Astrocyte of the cerebellum (primary cell): ENCODE data around the gene PAK1IP1.
A peak's percentile ranks its signal among the peaks of the same experiment; 100 is the strongest.
"Not testable (repeated sequence)": the region's sequence is repeated elsewhere in the genome, so short reads cannot be mapped to it uniquely, and the experiment has no call there.

Experiments used
- DNase-seq: peaks from one replicate; pipeline ENCODE4 v3.0.0-alpha.2; 2011; ENCODE audit warnings: low read depth
- H3K4me3 ChIP-seq: 2 replicates; pipeline ENCODE4 v1.5.1; 2011; ENCODE audit warnings: mild to moderate bottlenecking, low read depth, low read length, moderate library complexity
- CTCF ChIP-seq: IDR thresholded peaks from 2 replicates; pipeline ENCODE4 v1.5.1; 2012; ENCODE audit warnings: low read length, low read depth, moderate library complexity, mild to moderate bottlenecking; ENCODE audit errors: missing control alignments
- in situ Hi-C: cut with HindIII; loops from 2 replicates; pipeline ENCODE4 v1.10.0; 2017; ENCODE audit warnings: low sequenced_read_pairs

The PAK1IP1 gene

GRCh38 chr6:10695086-10695657, 400 bp downstream of the PAK1IP1 start:
- in situ Hi-C loops = loop anchor here (25.0 kb wide), 1 partner anchor 108 kb away; no protein-coding TSS in a partner anchor
- no peak for TF ChIP-seq CTCF
- no peak for DNase-seq
- H3K4me3 ChIP-seq = peak overlapping the region; percentile 96

GRCh38 chr6:10696655-10697054, 1.9 kb downstream of the PAK1IP1 start:
- no peak for DNase-seq
- no peak overlapping the region for H3K4me3 ChIP-seq
- in situ Hi-C loops = loop anchor here (25.0 kb wide), 1 partner anchor 109 kb away; no protein-coding TSS in a partner anchor
- TF ChIP-seq CTCF = no peak

DNA sequence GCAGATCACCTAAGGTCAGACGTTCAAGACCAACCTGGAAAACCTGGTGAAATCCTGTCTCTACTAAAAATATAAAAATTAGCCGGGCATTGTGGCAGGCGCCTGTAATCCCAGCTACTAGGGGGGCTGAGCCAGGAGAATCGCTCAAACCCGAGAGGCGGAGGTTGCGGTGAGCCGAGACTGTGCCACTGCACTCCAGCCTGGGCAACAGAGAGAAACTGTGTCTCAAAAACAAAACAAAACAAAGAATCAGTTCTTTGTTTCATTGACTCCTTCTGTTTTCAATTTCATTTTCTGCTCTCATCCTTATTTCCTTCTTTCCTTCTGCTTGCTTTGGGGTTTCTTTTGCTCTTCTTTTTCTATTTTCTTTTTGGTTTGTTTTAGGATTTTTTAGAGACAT, 19.2 kb downstream of the PAK1IP1 start:
- no peak overlapping the region for H3K4me3 ChIP-seq
- DNase-seq = no peak
- in situ Hi-C loops = no loop called here
- no peak for TF ChIP-seq CTCF

- no peak for DNase-seq
- TF ChIP-seq CTCF = no peak
- H3K4me3 ChIP-seq = peak overlapping the region; percentile 40
- in situ Hi-C loops = no loop called here
These were observed 24.7 kb downstream of the PAK1IP1 start for GRCh38 chr6:10719296-10719963.

- no peak for TF ChIP-seq CTCF
- H3K4me3 ChIP-seq = peak overlapping the region; percentile 40
- DNase-seq = no peak
- in situ Hi-C loops = no loop called here
These were observed 25.1 kb downstream of the PAK1IP1 start for GRCh38 chr6:10719964-10720264.

GRCh38 chr6:10720265-10720959, 25.6 kb downstream of the PAK1IP1 start:
- TF ChIP-seq CTCF = no peak
- peak overlapping the region; percentile 40 for H3K4me3 ChIP-seq
- no peak for DNase-seq
- in situ Hi-C loops = no loop called here

DNA sequence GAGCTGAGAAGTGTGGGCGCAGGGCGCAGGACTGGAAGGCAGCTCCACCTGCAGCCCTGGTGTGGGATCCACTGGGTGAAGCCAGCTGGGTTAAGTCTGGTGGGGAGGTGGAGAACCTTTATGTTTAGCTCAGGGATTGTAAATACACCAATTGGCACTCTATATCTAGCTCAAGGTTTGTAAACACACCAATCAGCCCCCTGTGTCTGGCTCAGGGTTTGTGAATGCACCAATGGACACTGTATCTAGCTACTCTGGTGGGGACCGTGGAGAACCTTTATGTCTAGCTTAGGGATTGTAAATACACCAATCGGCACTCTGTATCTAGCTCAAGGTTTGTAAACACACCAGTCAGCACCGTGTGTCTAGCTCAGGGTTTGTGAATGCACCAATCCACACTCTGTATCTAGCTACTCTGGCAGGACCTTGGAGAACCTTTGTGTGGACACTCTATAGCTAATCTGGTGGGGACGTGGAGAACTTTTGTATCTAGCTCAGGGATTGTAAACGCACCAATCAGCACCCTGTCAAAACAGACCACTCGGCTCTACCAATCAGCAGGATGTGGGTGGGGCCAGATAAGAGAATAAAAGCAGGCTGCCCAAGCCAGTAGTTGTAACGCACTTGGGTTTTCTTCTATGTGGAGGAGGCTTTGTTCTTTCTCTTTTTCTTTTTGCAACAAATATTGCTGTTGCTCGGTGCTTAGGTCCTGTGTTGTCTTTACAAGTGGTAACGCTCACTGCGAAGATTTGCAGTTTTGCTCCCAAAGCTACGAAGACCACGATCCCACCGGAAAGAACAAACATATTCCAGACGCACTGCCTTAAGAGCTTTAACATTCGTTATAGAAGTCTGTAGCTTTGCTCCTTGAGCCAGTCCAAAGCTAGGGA, 26.4 kb downstream of the PAK1IP1 start:
- DNase-seq = not testable (repeated sequence)
- H3K4me3 ChIP-seq = peak overlapping the region; percentile 40

More for the DNA sequence above, 26.4 kb downstream of the PAK1IP1 start:
- in situ Hi-C loops = not testable (repeated sequence)
